GM19328 (cell line): Measurements from ENCODE around the gene AKT1.

ENCODE experiments used
- ATAC-seq: cut with Tn5 transposase; IDR thresholded peaks from one replicate; pipeline ENCODE4 v1.9.1; 2021; ENCODE audit warnings: mild to moderate bottlenecking, moderate library complexity; ENCODE audit not compliant: unreplicated experiment

AKT1 gene

GRCh38 chr14:104800015-104800770 is 4.6 kb upstream of the AKT1 start:
- ATAC-seq, result peak; percentile 51

DNA sequence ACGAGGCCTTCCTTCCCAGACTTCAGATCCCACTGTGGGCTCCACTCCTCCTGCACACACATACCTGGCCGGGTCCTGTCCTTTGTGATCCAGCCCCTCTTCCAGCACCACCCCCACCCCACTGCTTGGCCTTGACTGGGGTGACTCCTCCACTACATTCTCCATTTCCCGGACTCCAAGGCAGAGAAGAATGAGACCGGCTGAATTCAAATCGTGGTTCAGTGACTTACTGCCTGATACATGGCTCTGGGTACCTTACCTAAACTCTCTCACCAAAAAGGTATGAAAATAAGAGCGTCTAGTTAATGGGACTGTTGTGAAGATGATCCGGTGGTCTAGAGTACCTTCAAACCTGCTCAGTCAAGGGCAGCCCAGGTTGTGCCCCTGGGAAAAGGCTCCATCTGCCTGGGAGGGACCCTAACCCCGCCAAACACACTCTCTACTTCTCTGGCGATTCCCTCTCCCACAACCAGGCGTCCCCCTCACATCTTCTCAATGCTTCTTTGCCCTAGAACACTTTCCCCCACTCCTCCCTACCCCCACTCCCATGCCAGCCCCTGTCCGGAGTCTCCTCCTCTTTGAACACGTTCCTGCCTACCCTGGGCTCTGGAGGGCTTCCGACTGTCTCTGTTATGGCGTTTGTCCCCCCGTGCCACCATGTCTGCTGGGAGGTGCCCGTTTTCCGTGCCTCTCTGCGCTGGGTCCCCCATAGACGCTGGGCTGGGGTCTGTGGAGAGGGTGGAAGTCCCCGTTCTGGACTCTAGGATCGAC is 3.9 kb upstream of the AKT1 start:
- no peak for ATAC-seq

DNA sequence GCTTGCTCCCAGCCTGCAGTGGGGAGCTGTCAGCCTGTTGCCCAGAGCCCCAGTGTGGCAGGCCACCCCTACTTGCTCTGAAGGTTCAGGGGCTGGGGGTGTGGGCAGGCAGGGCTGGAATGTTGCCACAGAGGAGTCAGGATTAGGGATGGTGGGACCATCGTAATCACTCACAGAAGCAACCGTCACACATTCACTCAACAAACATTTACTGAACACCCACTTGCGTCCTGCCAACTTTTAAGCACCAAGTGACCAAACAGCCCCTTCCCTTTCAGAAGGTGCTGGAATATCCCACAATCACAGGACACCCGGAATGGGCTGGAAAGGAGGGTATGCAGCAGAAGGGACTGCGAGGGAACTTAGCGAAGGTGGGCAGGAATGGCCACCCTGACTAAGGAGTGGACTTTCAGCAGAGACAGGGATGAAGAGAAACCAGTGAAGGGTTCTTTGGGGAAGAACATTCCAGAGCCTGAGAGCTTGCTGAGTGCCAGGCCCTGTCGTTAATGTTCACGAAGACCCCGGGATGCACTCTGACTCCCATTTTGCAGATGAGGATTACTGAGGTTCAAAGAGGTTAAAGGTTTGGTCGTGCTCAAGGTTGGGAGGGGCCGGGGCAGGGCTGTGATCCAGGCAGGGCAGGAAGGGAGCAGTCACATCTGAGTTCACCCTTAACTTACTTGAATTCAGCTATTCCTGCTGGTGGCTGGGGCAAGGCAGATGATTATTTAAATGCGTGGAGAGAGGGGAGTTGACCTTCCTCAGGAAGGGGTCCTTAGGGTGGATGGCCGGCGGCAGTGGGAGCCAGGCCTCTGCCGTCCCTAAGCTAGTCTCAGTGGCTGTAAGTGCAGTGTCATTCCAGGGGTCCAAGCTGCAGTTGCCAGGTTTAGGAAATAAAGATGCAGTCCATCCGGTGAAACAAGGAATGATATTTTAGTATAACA is 3.0 kb upstream of the AKT1 start:
- no peak for ATAC-seq

DNA sequence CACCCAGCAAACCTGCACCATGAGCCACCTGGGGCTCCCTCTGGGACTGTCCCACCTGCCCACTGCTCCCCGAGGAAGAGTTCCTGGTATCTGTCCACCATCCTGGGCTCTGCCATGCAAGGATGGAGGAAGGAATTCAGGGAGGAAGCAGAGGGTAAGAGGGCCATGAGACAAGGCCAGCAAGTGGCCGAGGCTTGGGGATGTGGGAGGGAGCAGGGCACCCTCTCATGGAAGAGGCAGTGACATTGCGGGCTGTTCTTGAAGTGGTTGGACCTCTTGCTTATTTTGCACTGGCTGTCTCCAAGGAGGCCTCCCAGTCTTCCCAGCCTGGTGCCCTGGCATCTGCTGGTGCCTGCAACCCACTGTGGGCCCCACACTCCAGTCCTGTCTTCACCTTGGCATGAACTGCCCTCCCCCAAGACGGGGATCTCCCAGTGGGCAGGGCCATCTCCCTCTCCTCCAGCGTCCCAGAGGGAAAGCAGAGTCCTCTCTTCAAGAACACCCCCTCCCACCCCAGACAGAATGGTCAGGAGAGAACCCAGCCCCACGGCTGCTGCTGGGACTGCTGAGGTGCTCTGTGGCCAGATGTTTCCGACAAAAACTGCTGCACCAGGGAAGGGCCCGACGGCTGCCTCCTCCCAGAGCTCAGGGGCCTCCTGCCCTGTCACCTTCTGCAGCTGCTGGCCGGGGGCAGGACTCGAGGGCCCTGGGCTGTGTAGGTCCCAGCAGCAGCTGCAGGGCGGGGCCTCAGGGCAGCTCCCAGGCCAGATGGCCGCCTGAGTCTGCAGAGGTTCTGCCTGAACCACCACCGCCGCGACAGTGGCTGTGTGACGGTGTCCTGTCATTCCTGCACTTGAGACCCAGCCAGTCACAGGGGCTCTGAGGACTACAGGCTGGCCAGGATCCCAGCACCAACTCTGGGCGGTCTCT is 1.8 kb upstream of the AKT1 start:
- no peak for ATAC-seq

- ATAC-seq, result no peak
Observed at GRCh38 chr14:104796687-104797081, 1.1 kb upstream of the AKT1 start.

- ATAC-seq, result peak; percentile 47
Observed at GRCh38 chr14:104795781-104796686, 486 bp upstream of the AKT1 start.

GRCh38 chr14:104794631-104794992 is 936 bp downstream of the AKT1 start:
- peak; percentile 13 for ATAC-seq

DNA sequence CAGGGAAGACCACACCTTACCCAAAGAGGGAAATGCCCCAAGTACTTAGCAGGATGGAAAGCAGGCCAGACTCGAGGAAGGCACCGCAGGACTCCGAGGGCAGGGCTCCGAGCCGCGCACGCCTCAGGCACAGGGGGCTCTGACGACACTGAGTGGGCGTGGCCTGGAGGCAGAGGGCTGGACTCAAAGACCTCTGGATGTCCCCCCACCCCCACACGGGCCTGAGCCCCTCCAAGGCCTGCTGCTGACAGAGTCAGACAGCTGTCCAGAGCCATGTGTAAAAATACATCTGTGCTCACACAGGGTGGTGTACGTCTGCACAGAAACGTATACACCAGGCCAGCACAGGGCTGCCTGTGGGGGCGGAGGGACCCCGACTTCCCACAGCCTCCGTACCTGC is 1.4 kb downstream of the AKT1 start:
- no peak for ATAC-seq

GRCh38 chr14:104793703-104793959 is 1.9 kb downstream of the AKT1 start:
- no peak for ATAC-seq

GRCh38 chr14:104792945-104793702 is 2.4 kb downstream of the AKT1 start:
- ATAC-seq, result no peak

DNA sequence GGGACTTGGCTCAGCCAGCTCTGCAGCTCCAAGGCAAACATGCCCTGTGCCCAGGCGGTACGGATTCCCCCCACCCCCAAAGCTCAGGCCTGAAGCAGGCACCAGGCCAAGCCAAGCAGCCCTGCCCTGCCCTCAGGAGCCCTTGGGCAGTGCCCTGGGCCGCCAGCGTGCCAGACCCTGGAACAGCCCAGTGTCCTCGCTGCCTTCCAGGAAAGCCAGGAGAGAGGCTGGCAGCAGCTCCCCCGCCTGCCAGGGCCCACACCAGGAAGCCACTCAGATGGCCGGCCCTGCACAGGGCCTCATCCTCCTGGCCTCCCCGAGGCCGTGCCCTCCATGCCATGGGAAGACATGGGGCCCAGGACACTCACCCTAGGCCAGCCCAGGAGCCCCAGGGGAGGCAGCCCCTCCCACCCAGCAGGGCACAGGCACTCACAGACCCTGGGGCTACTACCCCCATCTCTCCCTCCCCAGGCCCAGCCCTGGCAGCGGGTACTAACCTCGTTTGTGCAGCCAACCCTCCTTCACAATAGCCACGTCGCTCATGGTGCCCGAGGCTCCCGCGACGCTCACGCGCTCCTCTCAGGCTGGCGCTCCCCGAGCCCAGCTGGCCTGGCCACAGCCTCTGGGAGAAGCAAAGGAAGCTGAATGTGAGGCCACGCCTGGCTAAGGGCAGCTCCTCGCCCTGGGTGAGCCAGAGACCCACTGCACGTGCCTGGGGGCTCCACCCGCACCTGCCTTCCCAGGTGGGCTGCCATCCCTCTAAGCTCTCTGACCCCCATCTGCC is 3.3 kb downstream of the AKT1 start:
- ATAC-seq, result no peak

DNA sequence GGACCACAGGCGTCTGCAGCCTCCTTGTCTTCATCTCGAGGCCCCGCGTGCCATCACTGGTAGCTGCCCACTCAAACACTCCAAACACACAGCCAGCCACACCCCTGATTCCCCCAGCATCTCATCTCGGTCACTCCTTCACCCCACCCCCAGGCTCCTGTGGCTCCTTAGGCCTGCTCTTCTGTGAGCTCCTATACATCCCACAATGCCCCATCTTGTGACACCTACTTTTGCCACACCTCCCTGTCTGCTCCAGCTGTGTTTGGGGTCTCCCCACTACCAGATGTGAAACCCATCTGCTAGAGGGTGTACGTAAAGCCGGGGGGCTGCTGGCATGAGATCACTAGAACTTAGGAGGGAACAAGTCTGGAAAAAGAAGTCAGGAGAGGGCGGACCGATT is 4.1 kb downstream of the AKT1 start:
- no peak for ATAC-seq

DNA sequence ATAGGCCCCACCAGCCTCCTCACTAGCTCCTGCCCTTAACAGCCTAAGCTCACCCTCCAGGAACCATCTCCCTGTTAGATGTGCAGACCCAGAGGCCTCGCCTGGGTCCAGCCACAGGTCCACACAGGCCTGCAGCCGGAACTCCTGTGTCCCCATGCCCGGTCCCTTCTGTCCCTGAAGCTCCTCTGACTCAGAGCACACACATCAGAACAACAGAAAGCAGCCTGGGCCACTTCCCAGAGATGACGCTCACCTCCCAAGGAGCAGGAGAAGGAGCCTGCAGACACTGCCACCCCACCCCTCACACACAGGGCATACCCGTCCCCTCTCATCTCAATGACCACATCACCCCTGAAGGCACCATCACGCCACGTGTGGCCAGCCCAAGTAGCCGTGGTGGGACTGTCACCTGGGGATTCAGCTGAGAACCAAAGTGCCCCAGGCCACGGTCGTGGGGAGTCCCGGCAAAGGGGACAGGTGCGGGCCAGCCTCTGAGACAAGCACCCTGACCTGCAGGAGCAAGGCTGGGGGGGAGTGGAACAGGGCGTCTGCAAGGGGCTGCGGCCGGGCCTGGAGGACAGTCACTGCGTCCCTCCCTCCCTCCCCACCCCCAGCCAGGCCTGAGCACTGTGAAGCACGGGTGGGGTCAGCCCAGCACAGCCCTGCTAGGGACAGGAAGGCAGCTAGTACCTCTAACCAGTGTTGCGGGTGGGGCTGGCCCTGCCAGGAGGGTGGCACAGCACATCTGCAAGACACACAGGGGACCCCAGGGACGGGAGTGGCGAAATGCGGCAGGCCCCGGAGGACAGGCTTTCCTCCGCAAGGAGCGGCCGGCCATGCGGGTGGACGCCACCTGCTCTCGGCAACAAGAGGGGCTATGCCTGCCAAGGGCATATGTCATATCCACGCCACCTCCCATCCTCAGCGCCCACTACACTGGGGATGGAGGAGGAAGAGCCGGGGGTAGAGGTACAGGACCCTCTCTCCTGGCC is 5.5 kb downstream of the AKT1 start:
- no peak for ATAC-seq

- ATAC-seq, result no peak
Observed at GRCh38 chr14:104788873-104789663, 6.5 kb downstream of the AKT1 start.

DNA sequence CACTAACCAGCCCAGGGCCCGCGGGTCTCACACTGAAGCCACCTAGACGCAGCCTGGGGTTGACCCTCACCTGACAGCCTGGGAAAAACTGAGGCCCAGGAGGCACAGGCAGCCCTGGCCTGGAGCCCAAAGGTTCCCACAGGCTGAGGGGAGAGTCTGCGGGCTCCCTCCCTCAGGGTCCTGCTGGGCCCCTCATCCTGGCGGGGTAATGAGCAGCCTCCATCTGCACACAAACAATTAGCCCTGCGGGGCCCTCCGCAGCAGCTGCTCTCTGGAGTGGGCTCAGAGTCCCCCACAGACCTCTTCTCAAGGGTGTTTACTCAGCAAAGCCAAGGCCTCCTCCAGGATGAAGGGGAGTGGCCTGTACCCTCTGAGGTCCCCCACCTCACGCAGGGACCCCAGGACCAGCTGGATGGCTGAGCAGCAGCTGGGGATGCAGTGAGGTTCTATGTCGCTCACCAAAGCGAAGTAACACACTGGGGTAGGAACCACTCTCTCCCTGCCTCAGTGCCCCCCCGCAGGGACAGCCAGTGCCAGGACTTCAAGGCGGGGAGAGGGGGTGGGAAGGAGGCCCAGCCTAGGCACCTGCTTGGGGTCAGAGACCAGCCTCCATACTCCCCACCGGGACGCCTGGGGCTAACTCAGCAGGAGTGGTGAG is 7.3 kb downstream of the AKT1 start:
- ATAC-seq, result no peak

GRCh38 chr14:104787736-104788135 is 7.8 kb downstream of the AKT1 start:
- no peak for ATAC-seq
